ENCODE results near the gene PHKG1. TPM values are rescaled to one million over a fixed set of nuclear protein-coding genes. Genes with fewer than 3 reads are reported as not detected.

PHKG1 gene
- total and polyA plus RNA-seq, 7 donors: 0.60 to 18.7 (median 4.7) TPM; not detected in 1

GRCh38 chr7:56063500-56063881 lies 29.3 kb downstream of the PHKG1 start:
- Histone ChIP-seq H3K27me3 (no peaks in the 10 kb centered on the region), H3K36me3 (peaks cover 11 to 61% (median 31%) of the 10 kb centered on the region in 4 donors), H3K4me3 (peak overlapping the region in 3 of 4 donors; percentile 76 to 89 (median 83)), H3K4me1 (peaks cover 0 to 13% (median 12%) of the 10 kb centered on the region in 4 donors), H3K9me3 (no peaks in the 10 kb centered on the region), H3K27ac (peak overlapping the region; percentile 91 to 96 (median 95))
- DNase-seq: no peak
- TF ChIP-seq POLR2A (IDR thresholded peaks at IDR 0.05): no peak
- intact Hi-C loops (cut with DNase I): loop anchor here (5.0 kb wide), 1 partner anchor 111 kb away; the partner anchor contains the start of gene MRPS17
- 59 to 74% methylated on average over 7 of the region's 7 CpGs for WGBS, 2 donors

GRCh38 chr7:56062382-56062781 lies 30.4 kb downstream of the PHKG1 start:
- Histone ChIP-seq H3K36me3 (peaks cover 11 to 67% (median 40%) of the 10 kb centered on the region in 4 donors), H3K27ac (peak overlapping the region in 1 of 4 donors; percentile 95), H3K4me1 (peaks cover 0 to 13% (median 12%) of the 10 kb centered on the region in 4 donors), H3K27me3 (no peaks in the 10 kb centered on the region), H3K4me3 (no peak overlapping the region), H3K9me3 (no peaks in the 10 kb centered on the region)
- no peak for DNase-seq
- intact Hi-C loops (cut with DNase I): loop anchor here (5.0 kb wide), 1 partner anchor 110 kb away; the partner anchor contains the start of gene MRPS17
- 72 to 77% methylated on average over 2 of the region's 2 CpGs for WGBS, 2 donors
- TF ChIP-seq, protein P1, sequence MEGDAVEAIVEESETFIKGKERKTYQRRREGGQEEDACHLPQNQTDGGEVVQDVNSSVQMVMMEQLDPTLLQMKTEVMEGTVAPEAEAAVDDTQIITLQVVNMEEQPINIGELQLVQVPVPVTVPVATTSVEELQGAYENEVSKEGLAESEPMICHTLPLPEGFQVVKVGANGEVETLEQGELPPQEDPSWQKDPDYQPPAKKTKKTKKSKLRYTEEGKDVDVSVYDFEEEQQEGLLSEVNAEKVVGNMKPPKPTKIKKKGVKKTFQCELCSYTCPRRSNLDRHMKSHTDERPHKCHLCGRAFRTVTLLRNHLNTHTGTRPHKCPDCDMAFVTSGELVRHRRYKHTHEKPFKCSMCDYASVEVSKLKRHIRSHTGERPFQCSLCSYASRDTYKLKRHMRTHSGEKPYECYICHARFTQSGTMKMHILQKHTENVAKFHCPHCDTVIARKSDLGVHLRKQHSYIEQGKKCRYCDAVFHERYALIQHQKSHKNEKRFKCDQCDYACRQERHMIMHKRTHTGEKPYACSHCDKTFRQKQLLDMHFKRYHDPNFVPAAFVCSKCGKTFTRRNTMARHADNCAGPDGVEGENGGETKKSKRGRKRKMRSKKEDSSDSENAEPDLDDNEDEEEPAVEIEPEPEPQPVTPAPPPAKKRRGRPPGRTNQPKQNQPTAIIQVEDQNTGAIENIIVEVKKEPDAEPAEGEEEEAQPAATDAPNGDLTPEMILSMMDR (IDR thresholded peaks at IDR 0.05): no peak
- TF ChIP-seq POLR2A (IDR thresholded peaks at IDR 0.05) (no peak), POLR2AphosphoS5 (IDR thresholded peaks at IDR 0.05) (no peak), EP300 (IDR thresholded peaks at IDR 0.05) (no peak)

DNA sequence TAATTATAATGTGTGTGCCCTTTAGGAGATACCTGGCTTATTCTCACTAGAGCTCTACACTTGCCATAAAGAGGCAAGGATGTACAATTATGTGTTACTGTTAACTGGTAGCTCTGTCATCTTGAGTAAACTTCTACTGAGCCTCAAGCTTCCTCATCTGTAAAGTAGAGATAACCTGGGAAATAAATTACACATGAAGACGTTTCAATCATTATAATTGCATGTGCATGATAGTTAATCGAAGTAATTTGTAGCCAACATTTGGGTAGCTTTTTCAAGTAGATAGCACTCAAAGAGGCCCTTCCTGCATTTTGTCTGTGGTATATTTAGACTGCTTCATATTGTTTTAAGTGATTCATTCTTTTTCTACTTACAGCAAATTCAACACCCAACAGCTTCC lies 38.8 kb downstream of the PHKG1 start:
- Histone ChIP-seq H3K9me3 (no peaks in the 10 kb centered on the region), H3K27me3 (no peaks in the 10 kb centered on the region), H3K4me1 (peaks cover 0 to 41% (median 28%) of the 10 kb centered on the region in 4 donors), H3K27ac (no peak overlapping the region), H3K36me3 (peaks cover 6 to 62% (median 42%) of the 10 kb centered on the region in 4 donors), H3K4me3 (no peak overlapping the region)
- 64 to 87% methylated on average over 2 of the region's 2 CpGs for WGBS, 2 donors
- intact Hi-C loops (cut with DNase I): loop anchor here (5.0 to 10.0 kb wide), 3 partner anchors 87 to 689 kb away; partner anchors contain the start of genes LANCL2 and ZNF713
- TF ChIP-seq, protein P1 (IDR thresholded peaks at IDR 0.05): no peak
- TF ChIP-seq POLR2AphosphoS5 (IDR thresholded peaks at IDR 0.05) (no peak), EP300 (IDR thresholded peaks at IDR 0.05) (no peak), POLR2A (IDR thresholded peaks at IDR 0.05) (no peak)
- no peak for DNase-seq

DNA sequence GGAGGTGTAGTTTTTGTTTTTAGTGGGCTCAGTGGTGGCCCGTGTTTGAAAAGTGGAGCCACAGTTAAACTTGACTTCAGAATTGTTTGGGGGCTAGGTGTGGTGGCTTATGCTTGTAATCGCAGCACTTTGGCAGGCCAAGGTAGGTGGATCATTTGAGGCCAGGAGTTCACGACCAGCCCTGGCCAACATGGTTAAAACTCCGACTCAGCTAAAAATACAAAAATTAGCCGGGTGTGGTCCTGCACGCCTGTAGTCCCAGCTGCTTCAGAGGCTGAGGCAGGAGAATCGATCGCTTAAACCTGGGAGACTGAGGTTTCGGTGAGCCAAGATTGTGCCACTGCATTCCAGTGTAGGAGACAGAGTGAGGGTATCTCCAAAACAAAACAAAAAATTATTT lies 39.4 kb downstream of the PHKG1 start:
- H3K27ac ChIP-seq: no peak overlapping the region

More for the DNA sequence above, 39.4 kb downstream of the PHKG1 start:
- 80 to 88% methylated on average over 9 of the region's 9 CpGs for WGBS, 2 donors
- H3K4me1 ChIP-seq: peaks cover 0 to 47% (median 35%) of the 10 kb centered on the region in 4 donors
- no peaks in the 10 kb centered on the region for H3K27me3 ChIP-seq
- DNase-seq: no peak
- no peak overlapping the region for H3K4me3 ChIP-seq
- H3K9me3 ChIP-seq: no peaks in the 10 kb centered on the region
- intact Hi-C loops (cut with DNase I): loop anchor here (5.0 to 10.0 kb wide), 3 partner anchors 86 to 689 kb away; partner anchors contain the start of genes LANCL2 and ZNF713
- H3K36me3 ChIP-seq: peaks cover 4 to 56% (median 37%) of the 10 kb centered on the region in 4 donors
- TF ChIP-seq POLR2A (IDR thresholded peaks at IDR 0.05) (no peak), POLR2AphosphoS5 (IDR thresholded peaks at IDR 0.05) (no peak), EP300 (IDR thresholded peaks at IDR 0.05) (no peak)
- TF ChIP-seq, protein P1 (IDR thresholded peaks at IDR 0.05): no peak
